CD4-positive, alpha-beta T cell treated with Interleukin-10 for 1 hour (primary cell): Measurements from ENCODE around the gene MYO15B.

ENCODE experiments used
- DNase-seq: peaks from one replicate; pipeline ENCODE4 v3.0.0-alpha.2; 2020

Gene MYO15B

GRCh38 chr17:75670868-75671267 lies 83.3 kb downstream of the MYO15B start:
- no peak for DNase-seq

GRCh38 chr17:75672011-75672410 lies 84.4 kb downstream of the MYO15B start:
- DNase-seq: no peak

GRCh38 chr17:75673487-75673886 lies 85.9 kb downstream of the MYO15B start:
- no peak for DNase-seq
